ENCODE results near the gene NTMT1. TPM values are rescaled to one million over a fixed set of nuclear protein-coding genes. Genes with fewer than 3 reads are reported as not detected.
A peak's percentile ranks its signal among the peaks of the same experiment; 100 is the strongest.
"Not testable (repeated sequence)": the region's sequence is repeated elsewhere in the genome, so short reads cannot be mapped to it uniquely, and the experiment has no call there.

Gene NTMT1
- polyA plus RNA-seq, 3 donors: 28.5 to 38.1 (median 32.6) TPM

- DNase-seq (ENCODE audit: extremely low read depth in 1 of 11, low read depth in 9 of 11, low spot score in 4 of 11): no peak
Measured at GRCh38 chr9:129627556-129628440, 1.8 kb downstream of the NTMT1 start.

- DNase-seq (ENCODE audit: extremely low read depth in 1 of 11, low read depth in 9 of 11, low spot score in 4 of 11): no peak
Measured at GRCh38 chr9:129628709-129629108, 2.7 kb downstream of the NTMT1 start.

- DNase-seq (ENCODE audit: extremely low read depth in 1 of 11, low read depth in 9 of 11, low spot score in 4 of 11): no peak
Measured at GRCh38 chr9:129629251-129629820, 3.4 kb downstream of the NTMT1 start.

GRCh38 chr9:129630967-129631673 lies 5.2 kb downstream of the NTMT1 start:
- no peak for DNase-seq (ENCODE audit: extremely low read depth in 1 of 11, low read depth in 9 of 11, low spot score in 4 of 11)

GRCh38 chr9:129631674-129632129 lies 5.7 kb downstream of the NTMT1 start:
- DNase-seq (ENCODE audit: extremely low read depth in 1 of 11, low read depth in 9 of 11, low spot score in 4 of 11): no peak

GRCh38 chr9:129632460-129632859 lies 6.5 kb downstream of the NTMT1 start:
- DNase-seq (ENCODE audit: extremely low read depth in 1 of 11, low read depth in 9 of 11, low spot score in 4 of 11): no peak

GRCh38 chr9:129633207-129633606 lies 7.2 kb downstream of the NTMT1 start:
- DNase-seq (ENCODE audit: extremely low read depth in 1 of 11, low read depth in 9 of 11, low spot score in 4 of 11): no peak

GRCh38 chr9:129633848-129634247 lies 7.9 kb downstream of the NTMT1 start:
- DNase-seq (ENCODE audit: extremely low read depth in 1 of 11, low read depth in 9 of 11, low spot score in 4 of 11): no peak

GRCh38 chr9:129635099-129636065 lies 9.4 kb downstream of the NTMT1 start:
- no peak for DNase-seq (ENCODE audit: extremely low read depth in 1 of 11, low read depth in 9 of 11, low spot score in 4 of 11)

- DNase-seq (ENCODE audit: extremely low read depth in 1 of 11, low read depth in 9 of 11, low spot score in 4 of 11): not testable (repeated sequence)
Measured at GRCh38 chr9:129636343-129636742, 10.4 kb downstream of the NTMT1 start.

- no peak for DNase-seq (ENCODE audit: extremely low read depth in 1 of 11, low read depth in 9 of 11, low spot score in 4 of 11)
Measured at GRCh38 chr9:129637102-129637501, 11.1 kb downstream of the NTMT1 start.

GRCh38 chr9:129637673-129638439 lies 11.9 kb downstream of the NTMT1 start:
- DNase-seq (ENCODE audit: extremely low read depth in 1 of 11, low read depth in 9 of 11, low spot score in 4 of 11): no peak

- DNase-seq (ENCODE audit: extremely low read depth in 1 of 11, low read depth in 9 of 11, low spot score in 4 of 11): no peak
Measured at GRCh38 chr9:129639034-129639630, 13.2 kb downstream of the NTMT1 start.

GRCh38 chr9:129639756-129640085 lies 13.8 kb downstream of the NTMT1 start:
- DNase-seq (ENCODE audit: extremely low read depth in 1 of 11, low read depth in 9 of 11, low spot score in 4 of 11): no peak

GRCh38 chr9:129640086-129640870 lies 14.3 kb downstream of the NTMT1 start:
- DNase-seq (ENCODE audit: extremely low read depth in 1 of 11, low read depth in 9 of 11, low spot score in 4 of 11): peak in 2 of 11 donors; percentile 31 to 42

GRCh38 chr9:129640871-129641749 lies 15.1 kb downstream of the NTMT1 start:
- no peak for DNase-seq (ENCODE audit: extremely low read depth in 1 of 11, low read depth in 9 of 11, low spot score in 4 of 11)

All from renal cortex interstitium (tissue), 11 donors.